Activated CD4-positive, alpha-beta memory T cell treated with anti-CD3 and anti-CD28 coated beads for 36 hours (primary cell): ENCODE data around the gene RNU6-8. TPM values are rescaled to one million over a fixed set of nuclear protein-coding genes. Genes with fewer than 3 reads are reported as not detected.

Experiments
- CTCF ChIA-PET: fragments of 350-600 bp; sonication (Branson Sonifier 250); formaldehyde crosslinking; loops from one replicate; lab custom pipeline; 2021; ENCODE audit warnings: antibody characterized with exemption, inconsistent platforms; lab: Charles Lee
- POLR2A ChIA-PET: fragments of 350-600 bp; sonication (Branson Sonifier 250); formaldehyde crosslinking; loops from one replicate; lab custom pipeline; 2021; ENCODE audit warnings: antibody characterized with exemption; lab: Charles Lee
- DNase-seq: peaks from one replicate; pipeline ENCODE4 v3.0.0-alpha.2; 2020
- H3K27ac Mint-ChIP-seq: one replicate; pipeline ENCODE4 v1.8.0; 2021; ENCODE audit warnings: mixed read lengths
- H3K27me3 Mint-ChIP-seq: one replicate; pipeline ENCODE4 v1.8.0; 2021; ENCODE audit warnings: mixed read lengths
- H3K36me3 Mint-ChIP-seq: one replicate; pipeline ENCODE4 v1.8.0; 2021; ENCODE audit warnings: mixed read lengths
- H3K4me1 Mint-ChIP-seq: one replicate; pipeline ENCODE4 v1.8.0; 2021; ENCODE audit warnings: low read depth, mixed read lengths
- H3K4me3 Mint-ChIP-seq: one replicate; pipeline ENCODE4 v1.8.0; 2021; ENCODE audit warnings: mild to moderate bottlenecking, mixed read lengths
- H3K9me3 Mint-ChIP-seq: one replicate; pipeline ENCODE4 v1.8.0; 2021; ENCODE audit warnings: mixed read lengths
- intact Hi-C: fragments of 100-400 bp; cut with micrococcal nuclease; formaldehyde crosslinking; loops from one replicate; pipeline ENCODE4 v1.15.1; 2023
- total RNA-seq, 2 experiments: library from RNA; stranded (reverse); gene quantifications; one replicate each; pipeline ENCODE4 v1.2.3, GENCODE V29; 2021

Gene RNU6-8
- total RNA-seq, 2 experiments from 2014 or later: not detected

DNA sequence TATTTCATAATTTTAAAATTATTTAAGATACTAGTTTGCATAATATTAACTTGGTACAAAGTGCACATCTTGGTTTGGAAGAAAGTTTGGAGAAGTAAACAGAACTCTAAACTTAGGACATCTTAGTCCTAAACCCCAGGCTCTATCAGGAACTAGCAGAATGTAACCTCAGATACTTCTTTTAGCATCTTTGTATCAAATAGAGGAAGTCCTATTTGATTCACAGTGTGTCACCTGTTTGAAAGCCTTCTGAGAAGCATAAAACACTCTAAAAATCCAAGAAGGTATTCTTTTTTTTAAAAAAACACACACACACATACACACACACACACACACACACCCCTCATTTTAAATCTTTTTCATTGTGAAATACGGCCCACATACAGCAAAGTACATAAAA, 13.3 kb downstream of the RNU6-8 start:
- Mint-ChIP-seq H3K4me3 (no peak overlapping the region), H3K4me1 (peaks cover 10% of the 10 kb centered on the region), H3K9me3 (peaks cover 5% of the 10 kb centered on the region), H3K27me3 (peaks cover 3% of the 10 kb centered on the region), H3K36me3 (no peaks in the 10 kb centered on the region), H3K27ac (no peak overlapping the region)
- intact Hi-C loops: loop anchor here (2.0 to 5.0 kb wide), 2 partner anchors 17 to 512 kb away; no protein-coding TSS in a partner anchor
- DNase-seq: no peak
- POLR2A ChIA-PET: interaction anchor here (0.6 kb wide), 1 partner anchor 652 kb away, joined by 3 read pairs; no protein-coding TSS in a partner anchor
- CTCF ChIA-PET: no interaction called here

DNA sequence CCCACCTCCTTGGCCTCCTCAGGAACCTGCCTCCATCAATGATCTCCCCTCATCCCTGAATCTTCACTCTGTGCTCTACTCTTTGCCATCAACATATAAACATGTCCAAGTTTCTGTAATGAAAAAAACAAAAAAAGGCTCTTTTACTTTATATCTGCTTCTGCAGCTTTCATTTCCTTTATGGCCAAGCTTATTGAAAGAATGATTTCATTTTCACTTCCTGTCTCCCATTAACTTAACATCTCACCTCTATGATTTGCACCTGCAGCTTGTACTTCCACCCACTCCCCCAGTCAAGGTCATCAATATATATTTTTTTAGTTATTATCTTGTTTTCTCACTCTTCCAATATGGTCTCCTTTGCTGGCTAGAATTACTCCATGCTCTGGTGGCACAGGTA, 16.8 kb downstream of the RNU6-8 start:
- Mint-ChIP-seq H3K9me3 (peaks cover 14% of the 10 kb centered on the region), H3K27me3 (no peaks in the 10 kb centered on the region), H3K4me3 (no peak overlapping the region), H3K4me1 (peaks cover 3% of the 10 kb centered on the region), H3K36me3 (no peaks in the 10 kb centered on the region), H3K27ac (no peak overlapping the region)
- ChIA-PET POLR2A (no interaction called here), CTCF (no interaction called here)
- intact Hi-C loops: no loop called here
- DNase-seq: no peak

DNA sequence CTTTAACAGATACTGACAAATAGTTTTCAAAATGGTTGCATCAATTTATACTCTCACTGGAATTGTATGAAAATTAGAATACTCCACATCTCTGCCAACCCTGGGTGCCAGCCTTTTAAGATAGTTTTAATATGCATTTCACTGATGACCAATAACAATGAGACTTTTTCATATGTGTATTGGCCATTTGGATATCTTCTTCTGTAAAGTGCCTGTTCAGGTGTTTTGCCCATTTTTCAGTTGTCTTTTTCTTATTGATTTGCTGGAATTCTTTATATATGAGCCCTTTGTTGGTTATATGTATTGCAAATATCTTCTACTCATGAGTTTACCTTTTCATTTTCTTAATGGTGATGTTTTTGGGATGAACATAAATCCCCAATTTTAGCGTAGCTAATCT, 18.0 kb downstream of the RNU6-8 start:
- Mint-ChIP-seq H3K27me3 (peaks cover 6% of the 10 kb centered on the region), H3K9me3 (peaks cover 16% of the 10 kb centered on the region), H3K4me3 (no peak overlapping the region), H3K36me3 (no peaks in the 10 kb centered on the region), H3K27ac (no peak overlapping the region), H3K4me1 (peaks cover 3% of the 10 kb centered on the region)
- intact Hi-C loops: no loop called here
- ChIA-PET CTCF (no interaction called here), POLR2A (no interaction called here)
- DNase-seq: no peak

DNA sequence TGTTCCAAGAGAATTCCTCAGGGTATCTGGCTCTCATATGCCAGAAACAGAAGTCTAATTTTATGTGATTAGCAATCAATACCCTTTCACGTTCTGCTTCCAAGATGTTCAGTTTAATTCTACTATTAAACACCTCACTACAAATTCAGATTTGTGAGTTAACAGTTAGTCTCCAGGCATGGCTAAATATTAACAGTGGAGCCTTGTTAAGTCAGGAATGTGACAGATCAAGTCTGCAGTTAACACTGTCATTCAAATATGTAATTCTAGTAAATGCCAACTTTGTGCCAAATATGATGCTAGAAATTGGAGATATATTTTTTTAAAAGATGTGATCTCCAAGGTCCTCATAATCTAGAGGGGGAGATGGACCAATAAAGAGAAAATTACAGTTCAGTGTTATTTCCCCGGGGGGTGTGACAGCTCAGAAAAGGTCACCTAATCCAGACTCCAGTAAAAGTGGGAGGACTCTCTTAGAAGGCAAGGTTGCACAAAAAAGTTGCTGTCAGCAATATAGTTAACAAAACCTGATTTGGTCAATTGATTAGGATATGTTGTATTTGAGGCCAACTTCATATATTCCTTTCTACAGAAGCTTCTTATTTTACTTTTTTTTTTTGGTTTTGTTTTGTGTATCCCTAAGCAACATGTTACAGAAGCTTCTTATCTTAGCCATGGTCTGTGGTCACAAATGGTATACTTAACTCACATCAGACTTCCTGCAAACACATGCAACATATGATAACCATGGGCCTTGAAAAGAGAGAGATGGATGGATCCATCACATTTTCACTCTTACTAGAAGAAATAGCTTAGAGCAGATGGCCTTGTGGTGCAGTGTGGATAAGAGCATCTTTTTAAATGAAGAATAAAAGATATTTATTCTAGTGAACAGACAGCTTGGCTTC, 19.7 kb downstream of the RNU6-8 start:
- POLR2A ChIA-PET: no interaction called here
- Mint-ChIP-seq H3K27me3 (peaks cover 8% of the 10 kb centered on the region), H3K4me1 (peaks cover 3% of the 10 kb centered on the region), H3K36me3 (no peaks in the 10 kb centered on the region), H3K9me3 (peaks cover 22% of the 10 kb centered on the region), H3K4me3 (no peak overlapping the region), H3K27ac (no peak overlapping the region)
- CTCF ChIA-PET: interaction anchor here (0.9 kb wide), 1 partner anchor 69 kb away, joined by 3 read pairs; no protein-coding TSS in a partner anchor
- no peak for DNase-seq
- intact Hi-C loops: no loop called here

DNA sequence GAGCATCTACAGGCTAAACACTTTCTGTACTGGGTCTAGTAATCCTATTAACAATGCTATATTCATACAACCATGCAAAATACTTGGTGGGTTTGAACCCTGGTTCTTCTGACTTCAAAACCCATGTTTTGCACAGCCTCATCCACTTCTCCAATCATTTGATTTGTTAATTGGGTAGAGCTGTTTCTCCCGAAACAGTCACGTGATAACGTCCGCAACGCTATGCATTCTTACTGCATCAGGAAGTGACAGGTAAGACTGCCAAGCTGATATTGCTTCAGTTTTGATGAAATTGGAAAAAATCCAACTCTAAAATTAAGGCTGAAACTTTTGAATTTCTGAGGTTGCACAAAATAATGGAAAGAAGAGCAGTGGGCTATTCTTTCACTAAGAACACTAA, 31.6 kb downstream of the RNU6-8 start:
- no peak overlapping the region for H3K27ac Mint-ChIP-seq

DNA sequence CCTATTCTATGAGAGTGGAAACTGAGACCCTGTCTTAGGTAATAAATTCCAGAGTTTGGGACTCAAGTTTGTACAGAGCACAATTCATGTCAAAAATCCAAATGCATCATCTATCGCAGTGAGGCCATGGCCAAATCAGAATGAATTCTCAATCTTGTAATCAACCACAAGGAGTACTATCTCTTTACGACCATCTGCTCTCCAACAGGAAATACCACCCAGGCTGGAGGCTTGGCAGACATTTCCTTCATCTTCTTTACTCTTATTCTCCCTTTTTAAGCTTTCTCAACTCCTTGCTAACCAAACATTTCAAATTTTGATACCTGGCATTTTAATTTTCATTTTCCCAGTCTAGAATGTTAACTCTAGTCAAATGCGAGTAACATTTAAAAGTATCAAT, 33.9 kb downstream of the RNU6-8 start:
- no peaks in the 10 kb centered on the region for H3K9me3 Mint-ChIP-seq
- CTCF ChIA-PET: no interaction called here
- DNase-seq: no peak
- no peaks in the 10 kb centered on the region for H3K36me3 Mint-ChIP-seq
- intact Hi-C loops: no loop called here
- POLR2A ChIA-PET: no interaction called here
- H3K4me3 Mint-ChIP-seq: no peak overlapping the region
- H3K27me3 Mint-ChIP-seq: no peaks in the 10 kb centered on the region
- no peak overlapping the region for H3K27ac Mint-ChIP-seq
- no peaks in the 10 kb centered on the region for H3K4me1 Mint-ChIP-seq

More for the DNA sequence above, 31.6 kb downstream of the RNU6-8 start:
- intact Hi-C loops: no loop called here
- Mint-ChIP-seq H3K4me3 (no peak overlapping the region), H3K27me3 (no peaks in the 10 kb centered on the region), H3K4me1 (no peaks in the 10 kb centered on the region), H3K9me3 (no peaks in the 10 kb centered on the region), H3K36me3 (no peaks in the 10 kb centered on the region)
- no peak for DNase-seq
- ChIA-PET POLR2A (no interaction called here), CTCF (no interaction called here)

DNA sequence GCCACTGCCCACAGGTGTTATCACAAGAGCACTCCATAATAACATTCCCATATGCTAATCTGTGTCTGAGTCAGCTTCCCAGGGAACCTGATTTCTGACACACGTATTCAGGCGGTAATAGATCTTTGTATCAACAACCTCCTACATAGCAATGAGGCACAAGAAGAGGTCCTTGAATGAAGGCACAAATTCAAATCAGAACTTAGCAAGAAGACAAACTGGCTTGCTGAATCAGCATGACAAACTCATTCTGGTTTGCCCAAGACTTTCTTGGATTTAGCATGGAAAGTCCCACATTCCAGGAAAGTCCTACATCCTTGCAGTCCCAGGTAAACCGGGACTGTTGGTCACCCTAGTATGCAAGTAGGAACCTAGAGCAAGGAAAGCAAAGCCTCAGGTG, 35.2 kb downstream of the RNU6-8 start:
- POLR2A ChIA-PET: no interaction called here
- Mint-ChIP-seq H3K4me1 (no peaks in the 10 kb centered on the region), H3K4me3 (no peak overlapping the region), H3K27ac (no peak overlapping the region), H3K36me3 (no peaks in the 10 kb centered on the region), H3K27me3 (no peaks in the 10 kb centered on the region), H3K9me3 (no peaks in the 10 kb centered on the region)
- CTCF ChIA-PET: no interaction called here
- intact Hi-C loops: no loop called here
- DNase-seq: no peak

DNA sequence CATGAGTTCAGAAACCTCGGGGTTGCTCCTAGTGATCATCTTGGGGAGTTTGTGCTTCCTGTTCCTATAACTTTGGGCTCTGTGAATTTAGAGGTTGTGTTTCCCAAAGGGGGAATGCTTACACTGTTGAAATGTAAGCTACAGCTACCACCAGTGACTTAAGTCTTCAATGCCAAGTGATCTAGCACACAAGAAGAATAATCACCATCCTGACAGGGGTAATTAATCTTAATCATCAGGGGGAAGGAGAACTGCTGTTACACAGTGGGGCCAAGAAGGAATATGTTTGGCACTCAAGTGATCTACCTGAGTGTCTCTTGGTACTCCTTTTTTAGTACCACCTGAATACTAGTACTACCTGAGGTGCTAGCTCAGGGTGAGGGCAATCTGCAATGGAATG, 36.1 kb downstream of the RNU6-8 start:
- no peaks in the 10 kb centered on the region for H3K4me1 Mint-ChIP-seq
- CTCF ChIA-PET: no interaction called here
- no peak for DNase-seq
- H3K4me3 Mint-ChIP-seq: no peak overlapping the region
- POLR2A ChIA-PET: no interaction called here
- intact Hi-C loops: no loop called here
- no peak overlapping the region for H3K27ac Mint-ChIP-seq
- no peaks in the 10 kb centered on the region for H3K36me3 Mint-ChIP-seq
- H3K27me3 Mint-ChIP-seq: no peaks in the 10 kb centered on the region
- H3K9me3 Mint-ChIP-seq: no peaks in the 10 kb centered on the region

DNA sequence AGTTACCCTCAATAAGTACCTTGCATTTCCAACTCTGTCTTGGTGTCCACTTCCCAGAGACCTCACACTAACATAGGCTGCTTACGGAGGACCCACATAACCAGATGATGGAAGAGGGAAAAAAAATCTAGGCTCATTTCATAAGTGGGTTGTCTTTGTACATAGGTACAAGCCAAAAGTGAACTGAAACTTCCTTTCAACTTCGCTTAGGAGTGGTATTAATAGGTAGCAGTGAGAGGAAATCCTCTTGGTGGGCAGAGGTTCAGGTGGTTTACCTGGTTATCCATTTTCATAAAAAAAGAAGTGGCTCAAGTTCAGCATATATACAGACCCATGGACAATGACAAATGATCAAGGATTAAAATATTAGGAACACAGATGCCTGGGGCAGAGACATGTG, 37.0 kb downstream of the RNU6-8 start:
- no peak for DNase-seq
- ChIA-PET CTCF (no interaction called here), POLR2A (no interaction called here)
- H3K4me3 Mint-ChIP-seq: no peak overlapping the region
- H3K27ac Mint-ChIP-seq: no peak overlapping the region
- no peaks in the 10 kb centered on the region for H3K4me1 Mint-ChIP-seq
- H3K9me3 Mint-ChIP-seq: peaks cover 3% of the 10 kb centered on the region
- no peaks in the 10 kb centered on the region for H3K36me3 Mint-ChIP-seq
- H3K27me3 Mint-ChIP-seq: no peaks in the 10 kb centered on the region
- intact Hi-C loops: no loop called here

Other genes with a start within 250 kb of the RNU6-8 start
- gene ARHGAP5, start 126.0 kb downstream of the RNU6-8 start, total RNA-seq: 10 to 100 TPM; 41.6 to 41.9 TPM
- not detected for gene RNU6-7, start 1.2 kb downstream of the RNU6-8 start, total RNA-seq
- gene AKAP6, start 126.0 kb upstream of the RNU6-8 start, total RNA-seq: 1 to 10 TPM; 1.8 TPM